GM12872 (cell line): ENCODE data around the gene POLA1.

Source experiments
- CTCF ChIP-seq: IDR thresholded peaks from 3 replicates; pipeline ENCODE4 v1.5.1; 2011; ENCODE audit warnings: low read depth, mild to moderate bottlenecking, low read length, moderate library complexity; ENCODE audit not compliant: insufficient read depth

Gene POLA1

GRCh38 chrX:24982306-24982965 lies 288.7 kb downstream of the POLA1 start:
- TF ChIP-seq CTCF, result no peak

GRCh38 chrX:24983931-24984330 lies 290.2 kb downstream of the POLA1 start:
- TF ChIP-seq CTCF, result no peak

GRCh38 chrX:24985120-24985519 lies 291.4 kb downstream of the POLA1 start:
- no peak for TF ChIP-seq CTCF

GRCh38 chrX:24987731-24988130 lies 294.0 kb downstream of the POLA1 start:
- no peak for TF ChIP-seq CTCF

- TF ChIP-seq CTCF, result no peak
These were observed 294.6 kb downstream of the POLA1 start for GRCh38 chrX:24988314-24988713.

- no peak for TF ChIP-seq CTCF
These were observed 296.8 kb downstream of the POLA1 start for GRCh38 chrX:24990535-24990934.

- no peak for TF ChIP-seq CTCF
These were observed 300.2 kb downstream of the POLA1 start for GRCh38 chrX:24993879-24994278.

GRCh38 chrX:24996096-24996709 lies 302.5 kb downstream of the POLA1 start:
- TF ChIP-seq CTCF, result no peak
